HG02798 (cell line): ENCODE measurements around the gene SLC26A9.
"Not testable (repeated sequence)": the region's sequence is repeated elsewhere in the genome, so short reads cannot be mapped to it uniquely, and the experiment has no call there.

Source experiments
- ATAC-seq: cut with Tn5 transposase; IDR thresholded peaks from one replicate; pipeline ENCODE4 v1.9.1; 2021; ENCODE audit warnings: mild to moderate bottlenecking; ENCODE audit not compliant: unreplicated experiment, poor library complexity

SLC26A9 gene

DNA sequence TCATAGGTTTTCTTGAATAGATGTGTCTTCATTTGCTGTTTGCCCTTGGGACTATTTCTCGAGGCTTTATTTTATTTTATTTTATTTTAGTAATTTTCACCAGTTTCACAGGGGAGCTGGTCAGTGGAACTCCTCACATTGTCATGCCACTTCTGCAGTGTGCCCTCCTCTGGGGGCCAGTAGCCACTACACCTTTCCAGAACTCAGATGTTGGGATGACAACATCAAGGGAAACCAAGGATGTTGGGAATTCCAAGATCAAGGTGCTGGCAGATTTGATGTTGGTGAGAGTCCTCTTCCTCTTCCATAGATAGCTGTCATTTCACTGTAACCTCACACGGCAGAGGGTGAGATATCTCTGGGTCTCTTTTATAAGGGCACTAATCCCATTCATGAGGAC lies 35.5 kb downstream of the SLC26A9 start:
- ATAC-seq, result no peak

DNA sequence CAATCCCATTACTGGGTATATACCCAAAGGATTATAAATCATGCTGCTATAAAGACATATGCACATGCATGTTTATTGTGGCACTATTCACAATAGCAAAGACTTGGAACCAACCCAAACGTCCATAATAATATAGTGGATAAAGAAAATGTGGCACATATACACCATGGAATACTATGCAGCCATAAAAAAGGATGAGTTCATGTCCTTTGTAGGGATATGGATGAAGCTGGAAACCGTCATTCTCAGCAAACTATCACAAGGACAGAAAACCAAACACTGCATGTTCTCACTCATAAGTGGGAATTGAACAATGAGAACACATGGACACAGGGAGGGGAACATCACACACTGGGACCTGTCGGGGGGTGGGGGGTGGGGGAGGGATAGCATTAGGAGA lies 38.2 kb downstream of the SLC26A9 start:
- ATAC-seq, result not testable (repeated sequence)

DNA sequence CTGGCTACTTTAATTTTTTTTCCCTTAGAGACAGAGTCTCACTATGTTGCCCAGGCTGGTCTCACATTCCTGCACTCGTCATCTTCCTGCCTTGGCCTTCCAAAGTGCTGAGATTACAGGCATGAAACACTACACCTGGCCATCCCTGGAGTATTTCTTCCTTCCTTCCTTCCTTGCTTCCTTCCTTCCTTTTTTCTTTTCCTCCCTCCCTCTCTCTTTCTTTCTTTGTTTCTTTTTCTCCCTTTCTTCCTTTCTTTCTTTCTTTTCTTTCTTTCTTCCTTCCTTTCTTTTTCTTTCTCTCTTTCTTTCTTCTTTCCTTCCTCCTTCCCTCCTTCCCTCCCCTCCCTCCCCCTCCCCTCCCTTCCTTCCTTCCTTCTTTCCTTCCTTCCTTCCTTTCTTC lies 46.9 kb downstream of the SLC26A9 start:
- ATAC-seq, result no peak

DNA sequence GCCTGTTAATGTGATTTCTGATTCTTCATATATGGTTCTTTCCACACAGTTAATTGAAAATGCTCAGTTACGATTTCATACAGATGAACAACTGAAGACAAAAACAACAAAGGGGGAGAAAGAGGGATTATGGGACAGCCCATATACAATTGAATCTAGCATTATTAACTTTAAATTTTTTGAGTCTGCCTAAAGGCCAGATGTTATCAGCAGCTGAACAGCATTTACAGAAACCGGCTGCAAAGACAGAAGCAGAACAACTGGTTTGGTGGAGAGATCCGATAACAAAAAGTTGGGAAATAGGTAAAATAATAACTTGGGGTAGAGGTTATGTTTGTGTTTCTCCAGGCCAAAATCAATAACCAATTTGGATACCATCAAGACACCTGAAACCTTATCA lies 49.1 kb downstream of the SLC26A9 start:
- ATAC-seq, result not testable (repeated sequence)

DNA sequence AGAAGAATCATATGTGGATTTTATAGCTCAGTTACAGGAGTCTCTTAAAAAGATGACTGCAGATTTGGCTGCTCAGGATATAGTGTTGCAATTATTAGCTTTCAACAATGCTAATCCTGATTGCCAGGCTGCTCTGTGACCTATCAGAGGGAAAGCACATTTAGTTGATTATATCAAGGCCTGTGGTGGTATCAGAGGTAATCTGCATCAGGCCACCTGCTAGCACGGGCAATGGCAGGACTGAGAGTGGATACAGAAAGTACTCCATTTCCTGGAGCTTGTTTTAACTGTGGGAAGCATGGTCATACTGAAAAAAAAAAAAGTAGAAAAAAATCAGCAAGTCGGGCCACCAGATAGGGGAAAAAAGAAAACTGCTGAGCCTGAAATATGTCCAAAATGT lies 51.1 kb downstream of the SLC26A9 start:
- not testable (repeated sequence) for ATAC-seq

DNA sequence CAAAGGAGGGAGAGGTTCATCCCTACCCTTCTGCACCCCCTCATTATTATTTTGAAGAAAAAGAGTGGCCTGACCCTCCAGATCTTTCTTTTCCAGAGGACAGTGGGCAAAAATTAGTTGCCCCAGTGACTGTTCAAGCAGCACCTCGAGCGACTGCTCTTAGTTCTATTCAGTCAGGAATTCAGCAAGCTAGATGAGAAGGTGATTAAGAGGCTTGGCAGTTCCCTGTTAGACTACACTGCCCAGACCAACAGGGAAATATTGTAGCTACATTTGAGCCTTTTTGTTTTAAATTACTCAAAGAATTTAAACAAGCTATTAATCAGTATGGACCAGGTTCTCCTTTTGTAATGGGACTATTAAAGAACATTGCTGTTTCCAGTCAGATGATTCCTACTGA lies 51.8 kb downstream of the SLC26A9 start:
- ATAC-seq, result not testable (repeated sequence)

DNA sequence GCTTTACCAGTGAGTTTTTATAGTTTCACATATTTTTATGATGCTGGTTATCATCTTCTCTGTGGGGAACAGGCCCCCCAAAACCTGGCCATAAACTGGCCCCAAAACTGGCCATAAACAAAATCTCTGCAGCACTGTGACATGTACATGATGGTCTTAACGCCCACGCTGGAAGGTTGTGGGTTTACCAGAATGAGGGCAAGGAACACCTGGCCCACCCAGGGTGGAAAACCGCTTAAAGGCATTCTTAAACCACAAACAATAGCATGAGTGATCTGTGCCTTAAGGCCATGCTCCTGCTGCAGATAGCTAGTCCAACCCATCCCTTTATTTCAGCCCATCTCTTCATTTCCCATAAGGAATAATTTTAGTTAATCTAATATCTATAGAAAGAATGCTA lies 52.6 kb downstream of the SLC26A9 start:
- ATAC-seq, result not testable (repeated sequence)

DNA sequence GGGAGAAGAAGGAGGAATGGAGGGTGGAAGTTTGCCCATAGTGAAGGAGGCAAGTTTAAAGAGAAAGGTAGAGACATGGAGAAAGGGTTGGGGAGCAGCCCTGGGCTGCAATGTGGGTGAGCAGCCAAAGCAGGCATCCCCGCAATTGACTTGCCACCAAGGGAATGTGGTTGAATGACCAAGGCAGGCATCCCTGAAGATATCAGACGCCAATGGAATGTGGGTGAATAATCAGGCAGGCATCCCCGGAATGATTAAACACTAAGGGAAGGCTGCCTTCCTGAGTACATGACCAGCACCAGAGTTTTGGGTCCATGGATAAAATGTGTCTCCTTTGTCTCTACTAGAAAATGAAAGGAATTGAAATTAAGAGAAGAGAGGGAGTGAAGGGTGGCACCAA lies 53.5 kb downstream of the SLC26A9 start:
- not testable (repeated sequence) for ATAC-seq

DNA sequence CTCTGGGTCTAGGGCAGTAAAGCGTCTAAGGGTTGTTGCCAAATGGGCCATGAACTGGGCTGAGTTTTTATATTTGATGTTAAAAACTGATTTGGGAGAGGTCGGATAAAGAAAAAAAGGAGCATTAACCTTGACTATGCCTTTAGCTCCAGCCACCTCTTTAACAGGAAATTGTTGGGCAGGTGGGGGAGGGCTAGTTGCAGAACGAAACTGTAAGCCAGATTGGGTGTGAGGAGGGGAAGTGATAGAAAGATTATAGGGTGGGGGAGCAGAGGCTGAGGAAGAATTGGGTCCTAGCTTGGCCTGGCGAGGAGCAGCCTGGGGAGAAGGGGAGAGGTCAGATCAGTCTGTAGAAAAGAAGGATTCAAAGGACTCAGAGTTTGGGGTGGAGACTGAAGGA lies 54.2 kb downstream of the SLC26A9 start:
- not testable (repeated sequence) for ATAC-seq

DNA sequence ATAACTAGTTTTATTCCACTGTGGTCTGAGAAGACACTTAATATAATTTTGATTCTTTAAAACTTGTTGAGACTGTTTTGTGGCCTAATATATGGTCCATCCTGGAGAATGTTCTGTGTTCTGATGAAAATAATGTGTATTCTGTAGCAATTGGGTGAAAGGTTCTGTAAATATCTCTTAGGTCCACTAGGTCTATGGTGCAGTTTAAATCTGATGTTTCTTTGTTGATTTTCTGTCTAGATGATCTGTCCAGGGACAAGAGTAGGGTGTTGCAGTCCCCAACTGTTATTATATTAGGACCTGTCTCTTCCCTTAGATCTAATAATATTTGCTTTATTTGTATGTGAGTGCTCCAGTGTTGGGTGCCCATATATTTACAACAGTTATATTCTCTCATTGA lies 59.5 kb downstream of the SLC26A9 start:
- ATAC-seq, result no peak

DNA sequence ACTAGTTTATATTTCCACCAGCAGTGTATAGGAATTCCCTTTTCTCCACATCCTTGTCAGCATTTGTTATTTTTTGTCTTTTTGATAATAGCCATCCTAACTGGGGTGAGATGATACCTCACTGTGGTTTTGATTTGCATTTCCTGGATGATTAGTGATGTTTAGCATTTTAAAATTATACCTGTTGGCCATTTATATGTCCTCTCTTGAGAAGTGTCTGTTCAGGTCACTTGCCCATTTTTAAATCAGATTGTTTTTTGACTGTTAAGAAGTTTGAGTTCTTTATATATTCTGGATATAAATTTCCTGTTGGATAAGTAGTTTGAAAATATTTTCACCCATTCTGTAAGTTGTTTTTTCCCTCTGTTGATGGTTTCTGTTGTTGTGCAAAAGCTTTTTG lies 62.3 kb downstream of the SLC26A9 start:
- ATAC-seq, result no peak

DNA sequence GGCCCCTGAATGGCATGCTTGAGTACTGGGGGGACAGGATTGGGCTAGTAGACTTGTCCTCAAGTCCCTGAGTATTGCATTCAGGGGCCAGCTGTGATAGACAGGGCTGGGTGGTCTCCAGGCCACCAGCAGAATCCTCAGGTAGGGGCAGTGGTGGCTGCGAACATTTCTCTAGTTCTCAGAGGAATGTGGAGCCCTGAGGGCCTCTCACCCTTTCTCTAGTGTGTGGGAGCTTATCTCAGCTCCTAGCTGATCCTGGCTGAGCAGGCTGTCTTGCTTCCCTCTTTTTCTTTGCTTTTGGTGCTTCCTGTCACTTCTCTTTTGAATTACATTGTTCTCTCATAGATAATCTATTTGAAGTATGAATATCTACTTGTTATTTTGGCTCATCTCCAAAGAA lies 63.3 kb downstream of the SLC26A9 start:
- ATAC-seq, result no peak

DNA sequence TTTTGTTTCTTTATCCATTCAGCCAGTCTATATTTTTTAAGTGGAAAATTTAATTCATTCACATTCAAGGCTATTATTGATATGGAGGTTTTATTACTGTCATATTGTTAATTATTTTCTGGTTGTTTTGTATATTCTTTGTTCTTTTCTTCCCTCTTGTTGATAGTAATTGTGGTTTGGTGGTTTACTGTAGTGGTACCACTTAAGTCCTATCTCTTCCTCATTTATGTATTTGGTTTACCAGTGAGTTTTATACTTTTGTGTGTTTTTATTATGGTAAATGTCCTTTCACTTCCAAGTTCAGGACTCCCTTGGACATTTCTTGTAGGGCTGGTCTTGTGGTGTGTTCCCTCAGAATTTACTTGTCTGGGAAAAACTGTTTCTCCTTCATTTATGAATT lies 65.2 kb downstream of the SLC26A9 start:
- ATAC-seq, result no peak

DNA sequence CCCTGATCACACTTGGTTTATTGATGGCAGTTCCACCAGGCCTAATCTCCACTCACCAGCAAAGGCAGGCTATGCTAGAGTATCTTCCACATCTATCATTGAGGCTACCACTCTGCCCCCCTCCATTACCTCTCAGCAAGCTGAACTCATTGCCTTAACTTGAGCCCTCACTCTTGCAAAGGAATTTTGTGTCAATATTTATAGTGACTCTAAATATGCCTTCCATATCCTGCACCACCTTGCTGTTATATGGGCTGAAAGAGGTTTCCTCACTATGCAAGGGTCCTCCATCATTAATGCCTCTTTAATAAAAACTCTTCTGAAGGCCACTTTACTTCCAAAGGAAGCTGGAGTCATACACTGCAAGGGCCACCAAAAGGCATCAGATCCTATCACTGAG lies 70.1 kb downstream of the SLC26A9 start:
- ATAC-seq, result not testable (repeated sequence)

DNA sequence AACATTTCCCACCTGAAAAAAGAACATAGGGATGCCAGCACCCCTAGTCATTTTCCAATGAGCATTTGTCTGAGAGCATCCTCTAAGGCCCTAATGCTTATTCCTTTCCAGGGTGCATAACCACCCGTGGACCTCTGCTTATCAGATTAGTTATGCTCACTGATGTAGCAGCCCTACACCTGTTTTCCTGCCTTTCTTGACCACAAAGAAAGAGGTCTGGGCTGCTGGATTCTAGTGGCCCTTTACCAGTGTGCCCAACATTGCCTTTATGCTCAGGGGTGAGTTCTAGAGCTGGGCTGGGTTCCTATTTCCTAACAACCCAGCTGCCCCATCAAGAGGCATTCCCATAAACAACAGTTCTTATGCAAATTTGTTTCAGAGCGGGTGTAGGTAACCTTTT lies 73.0 kb downstream of the SLC26A9 start:
- no peak for ATAC-seq
